Keratinocyte (primary cell): ENCODE measurements around the gene SNAP25. TPM values are rescaled to one million over a fixed set of nuclear protein-coding genes. Genes with fewer than 3 reads are reported as not detected.

Experiments used
- DNase-seq: peaks from one replicate; pipeline ENCODE4 v3.0.0-alpha.2; 2011; ENCODE audit warnings: low read depth, missing footprints, low spot score
- FAIRE-seq: peaks from 2 replicates; lab custom pipeline; 2011; peaks lifted over from hg19 to GRCh38; lab: Jason Lieb, UNC
- H2AFZ ChIP-seq: 2 replicates; pipeline ENCODE4 v1.6.0; 2012; ENCODE audit warnings: low read length, control low read depth, inconsistent platforms; ENCODE audit not compliant: control insufficient read depth
- H3K27ac ChIP-seq: 2 replicates; pipeline ENCODE4 v1.5.1; 2011; ENCODE audit warnings: low read length; ENCODE audit not compliant: control insufficient read depth, insufficient read depth
- H3K27me3 ChIP-seq: 3 replicates; pipeline ENCODE4 v1.6.0; 2011; ENCODE audit warnings: low read length; ENCODE audit not compliant: control insufficient read depth, insufficient read depth; ENCODE audit errors: extremely low read depth
- H3K36me3 ChIP-seq, 2 experiments: 2 replicates in 1 of 2; 3 replicates in 1 of 2; pipeline ENCODE4 v1.5.1; 2011; ENCODE audit warnings: low read length in 2 of 2, mild to moderate bottlenecking in 1 of 2; ENCODE audit not compliant: control insufficient read depth in 2 of 2, insufficient read depth in 2 of 2; ENCODE audit errors: extremely low read depth in 1 of 2
- H3K4me1 ChIP-seq: 3 replicates; pipeline ENCODE4 v1.5.1; 2011; ENCODE audit warnings: low read length; ENCODE audit not compliant: control insufficient read depth, insufficient read depth; ENCODE audit errors: extremely low read depth
- H3K4me2 ChIP-seq: 3 replicates; pipeline ENCODE4 v1.6.0; 2011; ENCODE audit warnings: low read depth, low read length; ENCODE audit not compliant: control insufficient read depth, insufficient read depth; ENCODE audit errors: extremely low read depth
- H3K4me3 ChIP-seq, 3 experiments: fragments of 200-600 bp in 1 of 3; sonication (generic) in 1 of 3; 2 replicates in 2 of 3; 3 replicates in 1 of 3; pipeline ENCODE4 v1.5.1; 2011 to 2016; ENCODE audit warnings: low read length in 3 of 3, mild to moderate bottlenecking in 3 of 3, control low read depth in 2 of 3, inconsistent platforms in 1 of 3, low read depth in 1 of 3, mixed read lengths in 1 of 3, mixed run types in 1 of 3, moderate library complexity in 1 of 3; ENCODE audit not compliant: control insufficient read depth in 2 of 3, insufficient read depth in 2 of 3; ENCODE audit errors: extremely low read depth in 1 of 3
- H3K79me2 ChIP-seq: 2 replicates; pipeline ENCODE4 v1.6.0; 2012; ENCODE audit warnings: low read length; ENCODE audit not compliant: control insufficient read depth, insufficient read depth
- H3K9ac ChIP-seq: 3 replicates; pipeline ENCODE4 v1.6.0; 2011; ENCODE audit warnings: low read length; ENCODE audit not compliant: control insufficient read depth, insufficient read depth; ENCODE audit errors: extremely low read depth
- H3K9me1 ChIP-seq: 3 replicates; pipeline ENCODE4 v1.6.0; 2011; ENCODE audit warnings: low read length; ENCODE audit not compliant: control insufficient read depth, insufficient read depth; ENCODE audit errors: extremely low read depth
- H3K9me3 ChIP-seq: 2 replicates; pipeline ENCODE4 v1.5.1; 2012; ENCODE audit warnings: low read depth, low read length; ENCODE audit not compliant: control insufficient read depth
- H4K20me1 ChIP-seq: 3 replicates; pipeline ENCODE4 v1.6.0; 2011; ENCODE audit warnings: low read length; ENCODE audit not compliant: control insufficient read depth, insufficient read depth; ENCODE audit errors: extremely low read depth
- EZH2 ChIP-seq: IDR thresholded peaks from one replicate; pipeline ENCODE4 v1.6.1; 2012; ENCODE audit warnings: inconsistent platforms, mild to moderate bottlenecking, low read length, moderate library complexity
- dilution Hi-C: fragments of 300-500 bp; cut with MboI; formaldehyde crosslinking; loops from one replicate; pipeline ENCODE4 v1.7.0; 2020; ENCODE audit warnings: low sequenced_read_pairs; ENCODE audit not compliant: extremely low pct_ligation_motif_present
- polyA plus RNA-seq, 5 experiments: library from polyadenylated mRNA; depleted of rRNA in 3 of 5; stranded (reverse) in 3 of 5; stranded (forward) in 1 of 5; unstranded in 1 of 5; fragments of >200 nt; gene quantifications; 1 replicate in 1 of 5; 2 replicates in 3 of 5; 3 replicates in 1 of 5; pipeline versions ENCODE4 v1.2.1 to v1.2.3, GENCODE V29; 2011 to 2012; ENCODE audit warnings: missing spikeins in 2 of 5, low read depth in 1 of 5, low replicate concordance in 1 of 5
- TF ChIP-seq, protein P1 (sequence below), 3 experiments: IDR thresholded peaks in 1 of 3; conservative IDR thresholded peaks in 1 of 3; optimal IDR thresholded peaks in 1 of 3; 2 replicates in 2 of 3; 3 replicates in 1 of 3; pipeline versions ENCODE3 to v1.5.1; 2011; ENCODE audit warnings: low read length in 3 of 3, mild to moderate bottlenecking in 3 of 3, moderate library complexity in 2 of 3, control low read depth in 1 of 3, inconsistent platforms in 1 of 3; ENCODE audit not compliant: insufficient read depth in 2 of 3; ENCODE audit errors: extremely low read depth in 1 of 3

Gene SNAP25
- polyA plus RNA-seq, 1 donor (not counting 4 experiments of a cell fraction or from before 2014, with no cell fraction given), result not detected

GRCh38 chr20:10250902-10251301 lies 32.3 kb downstream of the SNAP25 start:
- no peak for FAIRE-seq
- H3K27ac ChIP-seq, result no peak overlapping the region

GRCh38 chr20:10253780-10254179 lies 35.1 kb downstream of the SNAP25 start:
- no peaks in the 10 kb centered on the region for H3K36me3 ChIP-seq
- DNase-seq, result no peak
- no peaks in the 10 kb centered on the region for H3K4me1 ChIP-seq
- H3K9me3 ChIP-seq, result no peaks in the 10 kb centered on the region
- H4K20me1 ChIP-seq, result no peaks in the 10 kb centered on the region
- H3K4me3 ChIP-seq, result no peak overlapping the region
- dilution Hi-C loops, result no loop called here
- no peak for FAIRE-seq
- H3K4me2 ChIP-seq, result no peak overlapping the region
- no peak overlapping the region for H3K9ac ChIP-seq
- H3K27ac ChIP-seq, result no peak overlapping the region
- TF ChIP-seq, protein P1, sequence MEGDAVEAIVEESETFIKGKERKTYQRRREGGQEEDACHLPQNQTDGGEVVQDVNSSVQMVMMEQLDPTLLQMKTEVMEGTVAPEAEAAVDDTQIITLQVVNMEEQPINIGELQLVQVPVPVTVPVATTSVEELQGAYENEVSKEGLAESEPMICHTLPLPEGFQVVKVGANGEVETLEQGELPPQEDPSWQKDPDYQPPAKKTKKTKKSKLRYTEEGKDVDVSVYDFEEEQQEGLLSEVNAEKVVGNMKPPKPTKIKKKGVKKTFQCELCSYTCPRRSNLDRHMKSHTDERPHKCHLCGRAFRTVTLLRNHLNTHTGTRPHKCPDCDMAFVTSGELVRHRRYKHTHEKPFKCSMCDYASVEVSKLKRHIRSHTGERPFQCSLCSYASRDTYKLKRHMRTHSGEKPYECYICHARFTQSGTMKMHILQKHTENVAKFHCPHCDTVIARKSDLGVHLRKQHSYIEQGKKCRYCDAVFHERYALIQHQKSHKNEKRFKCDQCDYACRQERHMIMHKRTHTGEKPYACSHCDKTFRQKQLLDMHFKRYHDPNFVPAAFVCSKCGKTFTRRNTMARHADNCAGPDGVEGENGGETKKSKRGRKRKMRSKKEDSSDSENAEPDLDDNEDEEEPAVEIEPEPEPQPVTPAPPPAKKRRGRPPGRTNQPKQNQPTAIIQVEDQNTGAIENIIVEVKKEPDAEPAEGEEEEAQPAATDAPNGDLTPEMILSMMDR (optimal IDR thresholded peaks at IDR 0.05 in 1 of 3, IDR thresholded peaks at IDR 0.05 in 1 of 3, conservative IDR thresholded peaks at IDR 0.05 in 1 of 3; ENCODE audit: extremely low read depth in 1 of 3, insufficient read depth in 2 of 3, low read length in 3 of 3), result no peak
- no peak for TF ChIP-seq EZH2
- no peaks in the 10 kb centered on the region for H3K9me1 ChIP-seq
- no peaks in the 10 kb centered on the region for H3K27me3 ChIP-seq
- no peak overlapping the region for H2AFZ ChIP-seq
- no peaks in the 10 kb centered on the region for H3K79me2 ChIP-seq

More at GRCh38 chr20:10250902-10251301, 32.3 kb downstream of the SNAP25 start:
- Histone ChIP-seq H3K27me3 (no peaks in the 10 kb centered on the region), H3K4me1 (no peaks in the 10 kb centered on the region), H4K20me1 (no peaks in the 10 kb centered on the region), H3K79me2 (no peaks in the 10 kb centered on the region), H2AFZ (no peak overlapping the region), H3K36me3 (no peaks in the 10 kb centered on the region), H3K4me3 (no peak overlapping the region), H3K9me1 (no peaks in the 10 kb centered on the region), H3K9ac (no peak overlapping the region), H3K4me2 (no peak overlapping the region), H3K9me3 (no peaks in the 10 kb centered on the region)
- no peak for DNase-seq
- dilution Hi-C loops, result no loop called here
- TF ChIP-seq, protein P1 (optimal IDR thresholded peaks at IDR 0.05 in 1 of 3, IDR thresholded peaks at IDR 0.05 in 1 of 3, conservative IDR thresholded peaks at IDR 0.05 in 1 of 3; ENCODE audit: extremely low read depth in 1 of 3, insufficient read depth in 2 of 3, low read length in 3 of 3), result no peak
- no peak for TF ChIP-seq EZH2
